Measurements from ENCODE around the gene DCLK1. TPM values are rescaled to one million over a fixed set of nuclear protein-coding genes. Genes with fewer than 3 reads are reported as not detected.
"Not testable (repeated sequence)": the region's sequence is repeated elsewhere in the genome, so short reads cannot be mapped to it uniquely, and the experiment has no call there.

Gene DCLK1
- total RNA-seq, 1 experiment from 2014 or later: 1.4 TPM

GRCh38 chr13:36072152-36072935, 58.8 kb downstream of the DCLK1 start:
- intact Hi-C loops (cut with micrococcal nuclease; ENCODE audit: unreplicated experiment): no loop called here
- ChIA-PET POLR2A (ENCODE audit: unreplicated experiment) (no interaction called here), CTCF (no interaction called here)
- Histone ChIP-seq H3F3A (ENCODE audit: insufficient read depth, low read depth) (no peaks in the 10 kb centered on the region), H3K4me2 (no peak overlapping the region), H3K27me3 (ENCODE audit: insufficient read depth, low read depth) (0 out of 2 replicates have a peak, but pooled peaks cover 7% of the 10 kb centered on the region), H3K9me2 (ENCODE audit: insufficient read depth) (no peaks in the 10 kb centered on the region), H3K4me3 (no peak overlapping the region), H3K4me1 (replicated peaks; ENCODE audit: insufficient read depth) (no peaks in the 10 kb centered on the region), H3K79me2 (ENCODE audit: low read depth) (no peaks in the 10 kb centered on the region), H4K20me1 (ENCODE audit: insufficient read depth) (no peaks in the 10 kb centered on the region), H3K9me3 (ENCODE audit: insufficient read depth, low read depth) (no peaks in the 10 kb centered on the region), H3K27ac (no peak overlapping the region), H3K36me3 (ENCODE audit: low read depth) (no peaks in the 10 kb centered on the region), H2AFZ (no peak overlapping the region)
- TF ChIP-seq CTCF (conservative IDR thresholded peaks at IDR 0.05) (no peak), EZH2 (IDR thresholded peaks at IDR 0.05; ENCODE audit: low read depth) (no peak)
- DNase-seq: no peak
- no TSS peak for BruUV-seq (replicated peaks)

DNA sequence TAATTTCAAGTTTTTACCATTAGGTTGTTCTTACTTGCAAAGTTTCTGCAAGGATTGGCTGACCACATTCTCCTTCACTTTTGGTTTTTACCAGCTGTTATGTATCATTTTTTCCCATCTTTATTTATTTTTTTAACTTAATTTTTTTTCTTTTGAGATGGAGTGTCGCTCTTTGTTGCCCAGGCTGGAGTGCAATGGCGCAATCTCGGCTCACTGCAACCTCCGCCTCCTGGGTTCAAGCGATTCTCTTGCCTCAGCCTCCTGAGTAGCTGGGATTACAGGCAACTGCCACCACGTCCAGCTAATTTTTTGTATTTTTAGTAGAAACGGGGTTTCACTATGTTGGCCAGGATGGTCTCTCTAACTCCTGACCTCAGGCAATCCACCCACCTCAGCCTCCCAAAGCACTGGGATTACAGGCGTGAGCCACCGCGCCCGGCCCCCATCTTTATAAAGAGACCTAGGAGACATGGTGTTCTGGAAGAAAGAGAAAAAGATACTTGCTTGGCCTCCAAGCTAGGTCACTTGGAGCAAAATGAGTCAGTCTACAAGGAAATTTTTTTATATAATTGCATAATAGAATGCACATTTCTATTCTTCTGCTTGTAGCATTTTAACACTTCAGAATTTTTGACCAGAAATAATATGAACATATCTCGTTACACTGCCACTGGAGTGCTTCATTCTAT, 60.5 kb downstream of the DCLK1 start:
- BruUV-seq (replicated peaks); CTCF ChIA-PET; H3K4me1 ChIP-seq (replicated peaks; ENCODE audit: insufficient read depth); H3K36me3 ChIP-seq (ENCODE audit: low read depth); H4K20me1 ChIP-seq (ENCODE audit: insufficient read depth); DNase-seq; H3F3A ChIP-seq (ENCODE audit: insufficient read depth, low read depth); H3K27me3 ChIP-seq (ENCODE audit: insufficient read depth, low read depth); H3K4me3 ChIP-seq; H3K4me2 ChIP-seq; H3K27ac ChIP-seq; H3K9me2 ChIP-seq (ENCODE audit: insufficient read depth); H2AFZ ChIP-seq; intact Hi-C loops (cut with micrococcal nuclease; ENCODE audit: unreplicated experiment); H3K9me3 ChIP-seq (ENCODE audit: insufficient read depth, low read depth); H3K79me2 ChIP-seq (ENCODE audit: low read depth); POLR2A ChIA-PET (ENCODE audit: unreplicated experiment): not testable (repeated sequence)

DNA sequence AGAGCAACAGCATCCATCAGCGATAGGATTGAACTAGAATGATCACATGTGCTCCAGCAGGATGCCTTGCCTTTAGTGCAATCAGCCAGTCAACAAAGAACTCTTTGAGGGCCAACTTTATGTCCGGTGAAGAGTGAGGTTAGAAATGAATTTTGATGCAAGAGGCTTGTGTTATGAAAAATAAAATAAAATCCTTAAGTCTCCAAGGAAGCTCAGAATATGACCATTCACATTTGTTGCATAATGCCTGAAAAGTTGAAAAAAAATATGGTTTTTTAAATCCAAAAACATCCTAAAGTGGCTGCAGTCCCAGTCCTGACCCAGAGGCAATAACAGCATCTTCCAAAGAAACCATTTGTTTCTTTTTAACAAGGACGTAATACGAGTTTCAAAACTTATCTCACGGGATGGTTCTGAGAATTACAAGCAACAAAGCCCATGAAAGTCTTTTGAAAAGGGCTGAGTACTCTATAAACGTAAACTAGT, 61.3 kb downstream of the DCLK1 start:
- no peak for TF ChIP-seq EZH2 (IDR thresholded peaks at IDR 0.05; ENCODE audit: low read depth)
- no peak for TF ChIP-seq CTCF (conservative IDR thresholded peaks at IDR 0.05)
- intact Hi-C loops (cut with micrococcal nuclease; ENCODE audit: unreplicated experiment): no loop called here
- CTCF ChIA-PET: no interaction called here

More for the DNA sequence above, 61.3 kb downstream of the DCLK1 start:
- Histone ChIP-seq H3K9me3 (ENCODE audit: insufficient read depth, low read depth) (no peaks in the 10 kb centered on the region), H3F3A (ENCODE audit: insufficient read depth, low read depth) (no peaks in the 10 kb centered on the region), H4K20me1 (ENCODE audit: insufficient read depth) (no peaks in the 10 kb centered on the region), H3K9me2 (ENCODE audit: insufficient read depth) (no peaks in the 10 kb centered on the region), H3K36me3 (ENCODE audit: low read depth) (no peaks in the 10 kb centered on the region), H3K27ac (no peak overlapping the region), H3K4me1 (replicated peaks; ENCODE audit: insufficient read depth) (no peaks in the 10 kb centered on the region), H3K4me2 (no peak overlapping the region), H3K79me2 (ENCODE audit: low read depth) (no peaks in the 10 kb centered on the region), H2AFZ (no peak overlapping the region), H3K27me3 (ENCODE audit: insufficient read depth, low read depth) (no peaks in the 10 kb centered on the region), H3K4me3 (no peak overlapping the region)
- POLR2A ChIA-PET (ENCODE audit: unreplicated experiment): no interaction called here
- no peak for DNase-seq
- BruUV-seq (replicated peaks): no TSS peak
